Parathyroid adenoma (tissue), 2 donors: ENCODE results near the gene MALRD1.
"Not testable (repeated sequence)": the region's sequence is repeated elsewhere in the genome, so short reads cannot be mapped to it uniquely, and the experiment has no call there.

Experiments used
- H2AFZ ChIP-seq: fragments of 300-600 bp; sonication (generic); one replicate; pipeline ENCODE4 v1.7.0; 2017; ENCODE audit warnings: antibody characterized with exemption, mild to moderate bottlenecking
- H3K27ac ChIP-seq: fragments of 300-600 bp; sonication (generic); one replicate; pipeline ENCODE4 v1.7.0; 2017
- H3K27me3 ChIP-seq: fragments of 300-600 bp; sonication (generic); one replicate; pipeline ENCODE4 v1.7.0; 2017; ENCODE audit warnings: low read length; ENCODE audit not compliant: control insufficient read depth, insufficient read depth
- H3K36me3 ChIP-seq: fragments of 300-600 bp; sonication (generic); one replicate; pipeline ENCODE4 v1.7.0; 2017; ENCODE audit warnings: low read length; ENCODE audit not compliant: control insufficient read depth, insufficient read depth
- H3K4me1 ChIP-seq: fragments of 300-600 bp; sonication (generic); one replicate; pipeline ENCODE4 v1.7.0; 2017; ENCODE audit warnings: control low read depth
- H3K4me2 ChIP-seq: fragments of 300-600 bp; sonication (generic); one replicate; pipeline ENCODE4 v1.7.0; 2017; ENCODE audit warnings: low read length
- H3K4me3 ChIP-seq: fragments of 300-600 bp; sonication (generic); one replicate; pipeline ENCODE4 v1.7.0; 2017; ENCODE audit warnings: low read depth, low read length
- H3K79me2 ChIP-seq: fragments of 300-600 bp; sonication (generic); one replicate; pipeline ENCODE4 v1.7.0; 2017; ENCODE audit warnings: control low read depth
- H3K9ac ChIP-seq: fragments of 300-600 bp; sonication (generic); one replicate; pipeline ENCODE4 v1.7.0; 2017; ENCODE audit warnings: mild to moderate bottlenecking
- H3K9me3 ChIP-seq: fragments of 300-600 bp; sonication (generic); one replicate; pipeline ENCODE4 v1.7.0; 2017; ENCODE audit warnings: low read length; ENCODE audit not compliant: control insufficient read depth
- CTCF ChIP-seq: fragments of 300-600 bp; sonication (generic); IDR thresholded peaks from one replicate; pipeline ENCODE4 v1.7.0; 2017; ENCODE audit warnings: antibody characterized with exemption, mild to moderate bottlenecking
- donor health status: primary hyperparathyroidism.

MALRD1 gene

GRCh38 chr10:19750972-19751371 lies 702.4 kb downstream of the MALRD1 start:
- Histone ChIP-seq H3K4me3 (no peak overlapping the region), H3K9me3 (no peaks in the 10 kb centered on the region), H3K27ac (no peak overlapping the region), H3K4me1 (no peaks in the 10 kb centered on the region), H3K79me2 (no peaks in the 10 kb centered on the region), H3K27me3 (no peaks in the 10 kb centered on the region), H3K36me3 (no peaks in the 10 kb centered on the region), H2AFZ (no peak overlapping the region), H3K4me2 (no peak overlapping the region), H3K9ac (no peak overlapping the region)
- no peak for TF ChIP-seq CTCF

DNA sequence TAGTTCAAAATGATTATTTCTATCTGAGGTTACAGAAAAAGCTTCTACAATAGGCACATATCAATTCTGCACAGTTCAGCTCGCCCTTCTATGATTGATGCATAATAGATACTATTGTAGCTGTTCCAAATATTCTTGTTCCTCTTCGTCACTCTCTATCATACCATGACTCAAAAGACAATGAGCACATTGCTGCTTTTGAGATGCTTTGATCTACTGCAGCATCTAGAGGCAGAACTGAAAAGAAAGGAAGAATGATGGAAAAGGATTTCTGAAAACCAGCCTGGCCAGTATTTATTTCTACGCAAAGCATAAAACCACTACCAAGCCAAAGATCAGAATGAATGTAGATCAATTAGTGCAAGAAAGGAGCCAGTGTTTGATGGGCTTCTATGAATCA lies 708.3 kb downstream of the MALRD1 start:
- Histone ChIP-seq H3K4me3 (no peak overlapping the region), H3K9me3 (no peaks in the 10 kb centered on the region), H3K9ac (no peak overlapping the region), H3K4me1 (no peaks in the 10 kb centered on the region), H3K27me3 (no peaks in the 10 kb centered on the region), H3K4me2 (no peak overlapping the region), H2AFZ (no peak overlapping the region), H3K36me3 (no peaks in the 10 kb centered on the region), H3K79me2 (no peaks in the 10 kb centered on the region), H3K27ac (no peak overlapping the region)
- no peak for TF ChIP-seq CTCF

DNA sequence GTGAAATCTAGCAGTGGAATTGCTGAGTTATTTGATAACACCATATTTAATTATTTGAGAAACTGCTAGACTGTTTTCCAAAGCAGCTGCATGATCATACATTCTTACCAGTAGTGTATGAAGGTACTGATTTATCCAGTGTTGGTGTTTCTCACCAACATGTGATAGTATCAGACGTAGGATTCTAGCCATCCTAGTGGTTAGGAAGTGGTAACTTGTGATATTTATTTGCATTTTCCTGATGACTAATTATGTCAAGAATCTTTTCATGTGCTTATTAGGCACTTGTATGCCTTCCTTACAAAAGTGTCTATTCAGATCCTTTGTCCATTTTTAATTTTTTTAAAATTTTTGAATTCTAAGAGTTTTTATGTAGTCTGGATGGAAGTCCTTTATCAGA lies 713.4 kb downstream of the MALRD1 start:
- Histone ChIP-seq H3K4me2 (no peak overlapping the region), H3K79me2 (no peaks in the 10 kb centered on the region), H3K9me3 (no peaks in the 10 kb centered on the region), H3K9ac (no peak overlapping the region), H2AFZ (no peak overlapping the region), H3K27ac (no peak overlapping the region), H3K4me3 (no peak overlapping the region), H3K27me3 (no peaks in the 10 kb centered on the region), H3K4me1 (no peaks in the 10 kb centered on the region), H3K36me3 (no peaks in the 10 kb centered on the region)
- TF ChIP-seq CTCF = no peak

GRCh38 chr10:19764111-19764510 lies 715.5 kb downstream of the MALRD1 start:
- no peak for TF ChIP-seq CTCF
- Histone ChIP-seq H3K27ac (no peak overlapping the region), H3K9me3 (no peaks in the 10 kb centered on the region), H2AFZ (no peak overlapping the region), H3K36me3 (no peaks in the 10 kb centered on the region), H3K4me1 (no peaks in the 10 kb centered on the region), H3K79me2 (no peaks in the 10 kb centered on the region), H3K4me3 (no peak overlapping the region), H3K9ac (no peak overlapping the region), H3K27me3 (no peaks in the 10 kb centered on the region), H3K4me2 (no peak overlapping the region)

GRCh38 chr10:19767876-19768275 lies 719.3 kb downstream of the MALRD1 start:
- H3K79me2 ChIP-seq = no peaks in the 10 kb centered on the region
- no peaks in the 10 kb centered on the region for H3K4me1 ChIP-seq
- H3K4me3 ChIP-seq = no peak overlapping the region
- no peak overlapping the region for H2AFZ ChIP-seq
- H3K27me3 ChIP-seq = no peaks in the 10 kb centered on the region
- H3K9ac ChIP-seq = no peak overlapping the region
- H3K4me2 ChIP-seq = no peak overlapping the region
- TF ChIP-seq CTCF = no peak
- H3K36me3 ChIP-seq = no peaks in the 10 kb centered on the region
- H3K27ac ChIP-seq = no peak overlapping the region
- H3K9me3 ChIP-seq = no peaks in the 10 kb centered on the region

GRCh38 chr10:19769826-19770225 lies 721.2 kb downstream of the MALRD1 start:
- H3K9me3 ChIP-seq, H2AFZ ChIP-seq, H3K36me3 ChIP-seq, H3K4me2 ChIP-seq, H3K79me2 ChIP-seq, H3K27me3 ChIP-seq, H3K9ac ChIP-seq, H3K27ac ChIP-seq, H3K4me1 ChIP-seq, H3K4me3 ChIP-seq: not testable (repeated sequence)
